Loucy (cell line): ENCODE data around the gene RTCB.

Experiments used
- H2AFZ ChIP-seq: fragments of 200-600 bp; sonication (generic); 2 replicates; pipeline ENCODE4 v1.6.0; 2016; ENCODE audit warnings: antibody characterized with exemption, mild to moderate bottlenecking, low read length, moderate library complexity
- H3F3A ChIP-seq: fragments of 200-600 bp; 2 replicates; pipeline ENCODE4 v1.6.0; 2016; ENCODE audit warnings: antibody characterized with exemption, low read depth, mild to moderate bottlenecking
- H3K27me3 ChIP-seq: fragments of 200-600 bp; sonication (generic); 2 replicates; pipeline ENCODE4 v1.6.1; 2014; ENCODE audit warnings: low read length, mild to moderate bottlenecking; ENCODE audit not compliant: insufficient read depth, poor library complexity, severe bottlenecking
- H3K36me3 ChIP-seq: fragments of 200-600 bp; sonication (generic); 2 replicates; pipeline ENCODE4 v1.6.1; 2016; ENCODE audit warnings: low read length; ENCODE audit not compliant: insufficient read depth
- H3K4me1 ChIP-seq: fragments of 200-600 bp; sonication (generic); 2 replicates; pipeline ENCODE4 v1.5.1; 2014; ENCODE audit warnings: low read length, mild to moderate bottlenecking; ENCODE audit not compliant: insufficient read depth, poor library complexity, severe bottlenecking
- H3K4me2 ChIP-seq: fragments of 200-600 bp; sonication (generic); 2 replicates; pipeline ENCODE4 v1.6.0; 2014; ENCODE audit warnings: antibody characterized with exemption, low read length, low read depth, mild to moderate bottlenecking; ENCODE audit not compliant: poor library complexity, severe bottlenecking
- H3K4me3 ChIP-seq: fragments of 200-600 bp; sonication (generic); 2 replicates; pipeline ENCODE4 v1.5.1; 2014; ENCODE audit warnings: low read length, mild to moderate bottlenecking, mixed read lengths; ENCODE audit not compliant: poor library complexity, severe bottlenecking
- H3K79me2 ChIP-seq: fragments of 200-600 bp; sonication (generic); 2 replicates; pipeline ENCODE4 v1.6.1; 2014; ENCODE audit warnings: low read length; ENCODE audit not compliant: insufficient read depth
- H3K9ac ChIP-seq: fragments of 200-600 bp; sonication (generic); 2 replicates; pipeline ENCODE4 v1.6.0; 2014; ENCODE audit warnings: mild to moderate bottlenecking, low read depth, low read length, moderate library complexity; ENCODE audit not compliant: poor library complexity, severe bottlenecking
- H3K9me2 ChIP-seq: fragments of 200-600 bp; sonication (generic); replicated peaks from 2 replicates; pipeline ENCODE4 v1.6.1; 2016; ENCODE audit warnings: low read depth, low read length, mixed read lengths
- H3K9me3 ChIP-seq: fragments of 200-600 bp; sonication (generic); 2 replicates; pipeline ENCODE4 v1.6.1; 2014; ENCODE audit warnings: mild to moderate bottlenecking, antibody characterized with exemption, low read length, low read depth; ENCODE audit not compliant: insufficient read depth
- H4K20me1 ChIP-seq: fragments of 200-600 bp; sonication (generic); 2 replicates; pipeline ENCODE4 v1.6.0; 2014; ENCODE audit warnings: antibody characterized with exemption, low read length, mild to moderate bottlenecking; ENCODE audit not compliant: insufficient read depth, poor library complexity, severe bottlenecking
- EZH2phosphoT487 ChIP-seq: fragments of 200-600 bp; IDR thresholded peaks from 2 replicates; pipeline ENCODE4 v1.6.1; 2018; ENCODE audit warnings: antibody characterized with exemption, mild to moderate bottlenecking, moderate library complexity, borderline replicate concordance
- TF ChIP-seq, protein P1 (sequence below): fragments of 200-600 bp; sonication (generic); conservative IDR thresholded peaks from 2 replicates; pipeline ENCODE4 v1.5.1; 2014; ENCODE audit warnings: mild to moderate bottlenecking, antibody characterized with exemption, low read length

RTCB gene

DNA sequence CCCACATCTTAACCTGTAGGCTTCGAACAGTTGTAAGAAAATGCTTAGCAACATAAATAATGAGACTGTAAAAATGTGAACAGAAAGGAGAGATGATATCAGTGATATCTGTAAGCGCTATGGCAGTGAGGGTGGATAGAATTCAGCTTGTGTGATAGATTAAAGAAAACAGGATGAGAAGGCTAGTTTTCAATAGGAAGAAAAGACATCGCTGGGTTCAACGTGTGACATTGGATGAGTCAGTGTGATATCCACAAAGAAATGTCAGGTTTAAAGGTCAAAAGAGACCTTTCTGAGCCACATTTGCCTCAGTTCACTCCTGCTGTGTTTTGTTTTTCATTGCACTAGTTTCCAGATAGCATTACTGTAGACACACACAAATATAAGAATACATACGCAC, 68.1 kb downstream of the RTCB start:
- no peak overlapping the region for H3K4me3 ChIP-seq
- H3K36me3 ChIP-seq, result no peaks in the 10 kb centered on the region
- TF ChIP-seq, protein P1, sequence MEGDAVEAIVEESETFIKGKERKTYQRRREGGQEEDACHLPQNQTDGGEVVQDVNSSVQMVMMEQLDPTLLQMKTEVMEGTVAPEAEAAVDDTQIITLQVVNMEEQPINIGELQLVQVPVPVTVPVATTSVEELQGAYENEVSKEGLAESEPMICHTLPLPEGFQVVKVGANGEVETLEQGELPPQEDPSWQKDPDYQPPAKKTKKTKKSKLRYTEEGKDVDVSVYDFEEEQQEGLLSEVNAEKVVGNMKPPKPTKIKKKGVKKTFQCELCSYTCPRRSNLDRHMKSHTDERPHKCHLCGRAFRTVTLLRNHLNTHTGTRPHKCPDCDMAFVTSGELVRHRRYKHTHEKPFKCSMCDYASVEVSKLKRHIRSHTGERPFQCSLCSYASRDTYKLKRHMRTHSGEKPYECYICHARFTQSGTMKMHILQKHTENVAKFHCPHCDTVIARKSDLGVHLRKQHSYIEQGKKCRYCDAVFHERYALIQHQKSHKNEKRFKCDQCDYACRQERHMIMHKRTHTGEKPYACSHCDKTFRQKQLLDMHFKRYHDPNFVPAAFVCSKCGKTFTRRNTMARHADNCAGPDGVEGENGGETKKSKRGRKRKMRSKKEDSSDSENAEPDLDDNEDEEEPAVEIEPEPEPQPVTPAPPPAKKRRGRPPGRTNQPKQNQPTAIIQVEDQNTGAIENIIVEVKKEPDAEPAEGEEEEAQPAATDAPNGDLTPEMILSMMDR, result no peak
- TF ChIP-seq EZH2phosphoT487, result no peak
- H3K4me2 ChIP-seq, result no peak overlapping the region
- no peaks in the 10 kb centered on the region for H3K27me3 ChIP-seq
- H2AFZ ChIP-seq, result no peak overlapping the region
- no peaks in the 10 kb centered on the region for H3K9me2 ChIP-seq
- no peaks in the 10 kb centered on the region for H4K20me1 ChIP-seq
- H3K9me3 ChIP-seq, result no peaks in the 10 kb centered on the region
- no peaks in the 10 kb centered on the region for H3K4me1 ChIP-seq
- H3K79me2 ChIP-seq, result no peaks in the 10 kb centered on the region
- no peak overlapping the region for H3K9ac ChIP-seq
- H3F3A ChIP-seq, result no peaks in the 10 kb centered on the region

DNA sequence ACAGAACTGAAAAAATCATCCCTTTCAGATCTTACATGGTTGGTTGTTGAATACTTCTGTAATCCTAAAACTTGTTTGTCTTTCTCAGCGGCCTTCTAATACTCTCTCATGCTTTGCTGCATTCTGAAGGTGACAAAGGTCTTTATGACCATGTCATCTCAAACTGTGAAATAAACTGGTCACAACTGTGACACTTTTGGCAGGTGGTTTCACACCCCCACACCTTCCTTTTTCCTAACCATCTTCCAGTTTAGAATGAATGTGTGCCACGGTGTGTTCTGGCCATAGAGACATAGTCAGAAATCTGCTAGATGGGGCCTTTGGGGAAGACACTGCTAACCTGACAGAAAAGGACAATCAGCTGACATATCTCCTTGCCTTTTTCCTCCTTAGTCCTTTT, 69.1 kb downstream of the RTCB start:
- no peak for TF ChIP-seq EZH2phosphoT487
- TF ChIP-seq, protein P1, result no peak
- Histone ChIP-seq H3K4me3 (no peak overlapping the region), H4K20me1 (no peaks in the 10 kb centered on the region), H2AFZ (no peak overlapping the region), H3K4me2 (no peak overlapping the region), H3K79me2 (no peaks in the 10 kb centered on the region), H3F3A (no peaks in the 10 kb centered on the region), H3K9me3 (no peaks in the 10 kb centered on the region), H3K9me2 (no peaks in the 10 kb centered on the region), H3K36me3 (no peaks in the 10 kb centered on the region), H3K4me1 (peaks cover 4% of the 10 kb centered on the region), H3K9ac (no peak overlapping the region), H3K27me3 (no peaks in the 10 kb centered on the region)

DNA sequence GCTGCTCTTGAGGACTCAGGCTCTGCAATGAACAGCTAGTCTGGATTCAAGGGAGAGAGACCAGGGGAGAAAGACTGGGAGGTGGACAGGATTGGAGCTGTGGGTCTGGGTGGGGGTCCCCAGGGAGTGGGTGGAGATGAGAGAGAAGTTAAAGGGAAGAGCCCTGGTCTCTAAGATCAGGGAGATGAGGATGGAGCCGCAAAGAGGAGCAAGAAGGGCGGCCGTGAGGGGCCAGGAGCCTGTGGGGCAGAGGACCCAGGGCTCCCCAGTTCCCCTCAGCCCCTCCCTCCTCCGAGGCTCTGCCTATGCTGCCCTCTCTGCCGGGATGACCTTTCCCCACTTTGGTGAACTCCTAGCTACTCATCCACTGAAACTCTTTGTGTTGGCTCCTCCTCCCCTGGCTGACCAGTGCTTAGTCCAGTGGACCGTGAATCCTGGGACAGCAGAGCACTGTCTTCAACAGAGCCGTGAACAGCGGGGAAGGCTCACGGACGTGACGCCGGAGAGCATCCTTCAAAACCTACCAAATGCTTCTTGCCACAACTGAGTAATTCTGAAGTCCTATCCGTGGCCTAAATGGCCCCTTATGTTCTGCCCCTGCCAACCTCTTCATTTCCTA, 70.8 kb downstream of the RTCB start:
- H3K4me2 ChIP-seq, result no peak overlapping the region
- no peaks in the 10 kb centered on the region for H3K27me3 ChIP-seq
- no peaks in the 10 kb centered on the region for H3K36me3 ChIP-seq
- H2AFZ ChIP-seq, result no peak overlapping the region
- H3K9me3 ChIP-seq, result no peaks in the 10 kb centered on the region
- H3K4me1 ChIP-seq, result peaks cover 9% of the 10 kb centered on the region
- no peaks in the 10 kb centered on the region for H3K79me2 ChIP-seq
- H3F3A ChIP-seq, result no peaks in the 10 kb centered on the region
- TF ChIP-seq, protein P1, result no peak
- no peak for TF ChIP-seq EZH2phosphoT487
- H3K9me2 ChIP-seq, result no peaks in the 10 kb centered on the region
- no peak overlapping the region for H3K4me3 ChIP-seq
- H3K9ac ChIP-seq, result no peak overlapping the region
- no peaks in the 10 kb centered on the region for H4K20me1 ChIP-seq
